Measurements from ENCODE around the gene JADE2. TPM values are rescaled to one million over a fixed set of nuclear protein-coding genes. Genes with fewer than 3 reads are reported as not detected.

JADE2 gene
- total and polyA plus RNA-seq, 5 donors, result 18.6 to 51.6 (median 46.9) TPM

DNA sequence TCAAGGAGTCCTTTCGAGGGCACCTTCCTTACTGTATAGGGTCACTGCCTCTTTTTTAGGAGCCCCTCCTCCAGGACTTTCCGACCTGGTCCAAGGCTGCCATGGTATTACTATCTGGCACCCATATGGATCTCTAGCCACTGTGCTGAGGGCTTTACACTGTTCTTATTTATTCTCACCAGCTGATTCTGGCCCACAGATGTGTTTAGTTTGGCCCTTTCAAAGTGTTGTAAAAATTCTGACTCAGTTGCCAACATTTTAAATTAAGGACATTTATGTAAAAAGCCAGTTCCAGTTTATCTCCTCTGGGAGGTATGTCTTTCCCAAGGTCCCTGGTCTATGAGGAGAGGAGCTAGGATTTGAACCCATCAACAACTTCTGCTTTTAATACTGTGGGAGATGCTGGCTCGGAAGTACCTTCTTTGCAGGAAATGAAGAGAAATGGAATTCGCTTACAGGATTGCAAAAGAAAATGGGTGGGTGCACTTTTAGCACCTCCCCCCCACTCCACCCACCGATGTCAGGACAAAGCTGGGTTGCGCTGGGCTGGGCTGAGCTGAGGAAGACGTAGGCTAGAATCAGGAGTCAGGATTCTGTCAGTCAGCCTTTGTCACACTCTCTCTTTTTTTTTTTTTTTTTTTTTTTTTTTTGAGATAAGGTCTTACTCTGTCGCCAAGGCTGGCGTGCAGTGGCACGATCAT, 7.8 kb downstream of the JADE2 start:
- Histone ChIP-seq H3K27ac (ENCODE audit: low read length) (no peak overlapping the region), H3K4me3 (ENCODE audit: low read length) (no peak overlapping the region), H3K4me1 (ENCODE audit: control insufficient read depth, insufficient read depth, low read length) (peaks cover 42% of the 10 kb centered on the region), H3K27me3 (ENCODE audit: control insufficient read depth, insufficient read depth) (no peaks in the 10 kb centered on the region), H3K9me3 (ENCODE audit: control insufficient read depth, low read length) (no peaks in the 10 kb centered on the region)
- DNase-seq (peak; percentile 89 to 95 (median 90)), ATAC-seq (peak; percentile 84 to 86)
- intact Hi-C loops (cut with DNase I), result loop anchor here in 1 of 4 donors (5.0 kb wide), 1 partner anchor 34 kb away; no protein-coding TSS in a partner anchor
- WGBS, result 48% methylated on average over 10 of the region's 10 CpGs

DNA sequence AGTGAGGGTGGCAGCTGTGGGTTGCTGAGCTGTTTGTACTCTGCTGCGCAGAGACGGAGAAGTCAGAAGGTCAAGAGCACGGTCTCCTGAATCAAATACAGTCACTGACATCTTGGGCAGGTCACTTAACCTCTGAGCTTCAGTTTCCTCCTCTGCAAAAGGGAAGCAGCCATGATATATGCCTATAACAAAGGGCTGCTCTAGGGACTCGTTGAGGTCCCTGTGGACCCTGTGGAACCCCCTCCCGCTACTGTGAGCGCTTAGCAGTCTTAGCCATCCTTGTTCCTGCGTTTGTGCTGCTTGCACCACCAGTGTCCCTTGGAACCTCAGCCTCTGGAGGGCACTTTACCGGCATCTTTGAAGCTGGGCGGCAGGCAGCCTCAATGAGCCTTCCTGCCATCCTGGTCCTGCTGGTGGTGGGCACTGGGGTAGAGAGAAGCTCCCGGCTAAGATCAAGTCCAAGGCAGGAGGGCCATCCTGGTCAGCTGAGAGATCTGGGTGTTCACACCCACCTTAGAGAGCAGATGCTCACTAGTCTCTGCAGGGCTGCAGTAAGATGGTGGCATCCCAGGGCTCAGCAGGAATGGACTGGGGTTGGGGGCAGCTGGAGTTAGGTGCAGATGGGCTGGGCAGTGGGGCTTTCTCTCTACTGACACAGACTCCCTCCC, 8.7 kb downstream of the JADE2 start:
- H3K27me3 ChIP-seq (ENCODE audit: control insufficient read depth, insufficient read depth), result no peaks in the 10 kb centered on the region
- 78% methylated on average over 10 of the region's 10 CpGs for WGBS
- H3K9me3 ChIP-seq (ENCODE audit: control insufficient read depth, low read length), result no peaks in the 10 kb centered on the region
- DNase-seq (peak in 1 of 3 donors; percentile 54), ATAC-seq (no peak)
- intact Hi-C loops (cut with DNase I), result loop anchor here in 1 of 4 donors (5.0 kb wide), 1 partner anchor 33 kb away; no protein-coding TSS in a partner anchor
- peaks cover 39% of the 10 kb centered on the region for H3K4me1 ChIP-seq (ENCODE audit: control insufficient read depth, insufficient read depth, low read length)
- no peak overlapping the region for H3K4me3 ChIP-seq (ENCODE audit: low read length)
- H3K27ac ChIP-seq (ENCODE audit: low read length), result no peak overlapping the region

DNA sequence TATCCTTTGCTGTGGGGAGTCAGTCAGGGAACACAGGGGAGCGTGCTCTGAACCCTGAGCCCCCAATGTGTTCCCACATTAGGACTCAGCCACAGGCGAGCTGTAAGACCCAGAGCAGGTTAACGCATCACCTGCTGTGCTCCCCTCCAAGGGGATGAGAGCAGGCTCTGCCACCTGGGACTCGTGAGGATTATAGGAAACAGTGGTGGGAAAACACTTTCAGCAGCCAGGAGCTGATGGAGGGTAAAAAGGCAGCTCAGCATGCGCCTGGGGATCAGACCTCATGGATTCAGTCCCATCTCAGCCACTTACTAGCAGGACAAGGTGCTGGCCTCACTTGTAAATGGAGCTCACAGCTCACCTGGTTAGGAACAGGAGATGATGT, 9.2 kb downstream of the JADE2 start:
- no peak overlapping the region for H3K27ac ChIP-seq (ENCODE audit: low read length)
- WGBS, result 95% methylated on average over 5 of the region's 5 CpGs
- intact Hi-C loops (cut with DNase I), result loop anchor here in 1 of 4 donors (5.0 kb wide), 1 partner anchor 33 kb away; no protein-coding TSS in a partner anchor

DNA sequence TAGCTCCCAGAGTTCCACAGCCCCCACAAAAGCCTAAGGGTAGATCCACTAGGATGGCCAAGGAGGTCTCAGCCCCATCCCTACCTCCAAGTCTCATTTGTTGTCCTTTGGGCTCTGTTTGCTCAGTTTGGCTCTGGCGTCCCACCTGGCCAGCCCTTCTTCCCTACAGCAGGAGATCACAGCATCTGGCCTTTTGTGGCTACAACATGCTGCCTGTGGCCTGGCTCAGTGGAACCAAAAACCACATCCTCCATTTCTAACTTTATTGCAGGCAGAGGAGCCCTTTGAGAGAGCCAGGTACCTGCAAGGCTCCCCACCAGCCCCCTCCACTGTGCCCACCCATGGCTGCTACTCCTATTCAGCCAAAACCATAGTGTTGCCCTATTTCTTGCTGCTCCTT, 11.4 kb downstream of the JADE2 start:
- intact Hi-C loops (cut with DNase I), result no loop called here

More for the DNA sequence above, 9.2 kb downstream of the JADE2 start:
- Histone ChIP-seq H3K4me1 (ENCODE audit: control insufficient read depth, insufficient read depth, low read length) (peaks cover 36% of the 10 kb centered on the region), H3K9me3 (ENCODE audit: control insufficient read depth, low read length) (no peaks in the 10 kb centered on the region), H3K4me3 (ENCODE audit: low read length) (no peak overlapping the region), H3K27me3 (ENCODE audit: control insufficient read depth, insufficient read depth) (no peaks in the 10 kb centered on the region)
- ATAC-seq (no peak), DNase-seq (no peak)

DNA sequence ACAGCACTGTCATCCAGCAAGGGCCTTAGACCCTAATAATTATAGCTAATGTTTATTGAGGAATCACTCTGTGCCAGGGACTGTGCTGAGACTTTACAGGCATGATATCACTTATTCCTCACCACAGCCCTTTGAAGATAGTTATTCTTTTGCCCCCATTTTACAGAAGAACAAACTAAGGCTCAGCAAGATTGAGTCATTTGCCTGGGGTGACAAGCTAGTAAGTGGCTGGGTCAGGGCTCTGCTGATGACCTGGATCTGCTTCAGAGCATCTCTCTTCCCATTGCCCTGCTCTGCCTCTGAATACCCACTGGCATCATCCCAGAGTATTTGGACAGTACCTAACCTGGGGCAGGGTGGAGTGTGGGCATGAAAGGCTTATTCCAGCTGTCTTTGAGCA, 11.8 kb downstream of the JADE2 start:
- intact Hi-C loops (cut with DNase I), result no loop called here
- H3K27me3 ChIP-seq (ENCODE audit: control insufficient read depth, insufficient read depth), result no peaks in the 10 kb centered on the region

More for the DNA sequence above, 11.4 kb downstream of the JADE2 start:
- H3K27me3 ChIP-seq (ENCODE audit: control insufficient read depth, insufficient read depth), result no peaks in the 10 kb centered on the region
- H3K9me3 ChIP-seq (ENCODE audit: control insufficient read depth, low read length), result no peaks in the 10 kb centered on the region
- no peak overlapping the region for H3K27ac ChIP-seq (ENCODE audit: low read length)
- H3K4me1 ChIP-seq (ENCODE audit: control insufficient read depth, insufficient read depth, low read length), result peaks cover 28% of the 10 kb centered on the region
- DNase-seq (no peak), ATAC-seq (no peak)
- no peak overlapping the region for H3K4me3 ChIP-seq (ENCODE audit: low read length)
- WGBS, result 83% methylated on average over 1 of the region's 1 CpG

DNA sequence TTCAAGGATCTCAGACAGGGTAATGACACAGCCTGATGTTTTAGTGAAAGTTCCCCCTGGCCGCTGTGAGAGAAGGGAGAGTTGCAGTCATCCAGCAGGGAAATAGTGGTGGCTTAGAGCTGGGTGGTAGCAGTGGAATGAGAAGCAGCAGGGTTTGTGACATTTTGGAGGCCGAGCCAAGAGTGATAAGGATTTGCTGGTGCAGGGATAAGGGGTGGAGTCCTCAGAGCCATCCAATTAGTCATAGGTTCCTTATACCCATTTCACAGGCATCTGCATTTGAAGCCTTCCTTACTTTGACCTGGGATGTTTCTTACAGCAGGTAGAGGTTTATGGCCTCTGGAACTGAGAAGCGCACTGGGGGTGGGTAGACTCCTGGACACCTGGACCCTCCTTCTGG, 12.8 kb downstream of the JADE2 start:
- DNase-seq (no peak), ATAC-seq (no peak)
- no peaks in the 10 kb centered on the region for H3K27me3 ChIP-seq (ENCODE audit: control insufficient read depth, insufficient read depth)
- no peak overlapping the region for H3K4me3 ChIP-seq (ENCODE audit: low read length)
- intact Hi-C loops (cut with DNase I), result no loop called here
- H3K9me3 ChIP-seq (ENCODE audit: control insufficient read depth, low read length), result no peaks in the 10 kb centered on the region
- 71% methylated on average over 3 of the region's 3 CpGs for WGBS
- peaks cover 18% of the 10 kb centered on the region for H3K4me1 ChIP-seq (ENCODE audit: control insufficient read depth, insufficient read depth, low read length)
- H3K27ac ChIP-seq (ENCODE audit: low read length), result no peak overlapping the region

More for the DNA sequence above, 11.8 kb downstream of the JADE2 start:
- Histone ChIP-seq H3K4me3 (ENCODE audit: low read length) (no peak overlapping the region), H3K4me1 (ENCODE audit: control insufficient read depth, insufficient read depth, low read length) (peaks cover 24% of the 10 kb centered on the region), H3K9me3 (ENCODE audit: control insufficient read depth, low read length) (no peaks in the 10 kb centered on the region), H3K27ac (ENCODE audit: low read length) (no peak overlapping the region)
- DNase-seq (peak in 1 of 3 donors; percentile 5), ATAC-seq (no peak)

DNA sequence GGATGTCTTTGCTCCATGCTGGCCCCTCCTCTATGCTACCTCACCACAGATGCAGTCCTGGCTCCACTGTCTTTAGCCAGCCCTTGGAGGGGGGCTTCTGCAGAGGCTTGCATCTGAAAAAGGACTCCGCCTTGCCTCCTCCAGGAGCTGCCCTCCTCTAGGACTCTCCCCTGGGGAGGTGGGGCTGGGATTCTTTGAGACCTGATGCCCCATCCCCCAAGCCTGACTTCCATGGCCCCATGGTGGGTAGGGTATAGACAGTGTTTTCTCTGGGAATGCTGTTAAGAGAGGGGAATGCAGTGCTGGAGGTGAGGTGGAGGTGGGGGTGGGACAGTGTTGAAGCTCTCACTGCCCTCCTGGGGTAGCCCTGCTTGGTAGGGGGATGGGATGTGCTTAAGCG, 14.3 kb downstream of the JADE2 start:
- no peak overlapping the region for H3K27ac ChIP-seq (ENCODE audit: low read length)
- H3K27me3 ChIP-seq (ENCODE audit: control insufficient read depth, insufficient read depth), result no peaks in the 10 kb centered on the region
- H3K9me3 ChIP-seq (ENCODE audit: control insufficient read depth, low read length), result no peaks in the 10 kb centered on the region
- 91% methylated on average over 2 of the region's 2 CpGs for WGBS
- intact Hi-C loops (cut with DNase I), result no loop called here
- H3K4me3 ChIP-seq (ENCODE audit: low read length), result no peak overlapping the region
- DNase-seq (peak in 1 of 3 donors; percentile 22), ATAC-seq (no peak)
- H3K4me1 ChIP-seq (ENCODE audit: control insufficient read depth, insufficient read depth, low read length), result peaks cover 20% of the 10 kb centered on the region

DNA sequence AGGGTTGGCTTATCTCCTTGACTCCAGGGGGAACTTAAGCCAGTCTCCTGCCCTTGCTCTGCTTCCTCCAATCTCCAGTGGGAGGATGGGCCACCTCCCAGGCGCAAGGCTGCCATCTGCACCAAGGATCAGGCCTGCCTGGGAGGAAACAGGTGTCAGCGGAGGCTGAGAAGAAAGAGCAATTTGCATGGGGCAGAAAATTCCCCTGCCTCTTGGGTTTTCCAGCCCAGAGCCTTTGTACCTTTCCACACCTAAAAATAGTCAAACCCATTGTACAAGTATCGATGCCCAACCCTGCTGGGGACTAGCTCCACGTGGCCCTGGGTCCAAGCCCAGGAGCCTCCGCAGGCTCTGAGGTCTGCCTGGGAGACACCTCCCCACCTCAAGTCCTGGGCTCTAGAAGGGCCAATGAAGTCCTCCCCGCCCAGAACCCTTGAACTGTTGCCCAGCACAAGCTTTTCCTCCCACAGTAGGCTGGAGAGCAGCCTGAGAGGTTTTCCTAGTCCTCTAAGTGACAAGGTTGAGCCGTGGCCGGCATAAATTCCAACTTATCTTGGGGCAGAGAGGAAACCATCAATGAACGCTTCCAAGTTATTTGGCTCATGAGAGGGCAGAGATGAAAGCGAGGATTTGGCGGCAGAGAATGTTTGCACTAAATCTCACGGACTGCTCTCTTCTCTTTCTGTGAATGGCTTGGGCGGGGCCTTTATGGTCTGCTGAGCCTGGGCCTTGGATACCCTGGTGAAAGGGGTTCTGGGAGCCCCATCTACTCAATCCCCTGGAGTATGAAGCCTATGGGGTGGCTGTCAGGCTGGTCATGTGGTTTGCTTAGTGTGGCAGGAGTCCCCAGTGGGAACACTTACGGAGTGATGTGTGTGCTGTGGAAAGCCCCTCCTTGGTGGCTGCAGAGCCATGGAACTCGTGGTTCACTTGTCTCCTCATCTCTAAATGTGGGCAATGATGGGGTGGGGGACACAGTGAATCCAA, 15.6 kb downstream of the JADE2 start:
- H3K4me1 ChIP-seq (ENCODE audit: control insufficient read depth, insufficient read depth, low read length), result peaks cover 21% of the 10 kb centered on the region
- DNase-seq, result no peak
- H3K4me3 ChIP-seq (ENCODE audit: low read length), result no peak overlapping the region
- H3K27me3 ChIP-seq (ENCODE audit: control insufficient read depth, insufficient read depth), result no peaks in the 10 kb centered on the region
- no peaks in the 10 kb centered on the region for H3K9me3 ChIP-seq (ENCODE audit: control insufficient read depth, low read length)
- H3K27ac ChIP-seq (ENCODE audit: low read length), result no peak overlapping the region
- intact Hi-C loops (cut with DNase I), result no loop called here
- 78% methylated on average over 15 of the region's 15 CpGs for WGBS
- ATAC-seq, result no peak

DNA sequence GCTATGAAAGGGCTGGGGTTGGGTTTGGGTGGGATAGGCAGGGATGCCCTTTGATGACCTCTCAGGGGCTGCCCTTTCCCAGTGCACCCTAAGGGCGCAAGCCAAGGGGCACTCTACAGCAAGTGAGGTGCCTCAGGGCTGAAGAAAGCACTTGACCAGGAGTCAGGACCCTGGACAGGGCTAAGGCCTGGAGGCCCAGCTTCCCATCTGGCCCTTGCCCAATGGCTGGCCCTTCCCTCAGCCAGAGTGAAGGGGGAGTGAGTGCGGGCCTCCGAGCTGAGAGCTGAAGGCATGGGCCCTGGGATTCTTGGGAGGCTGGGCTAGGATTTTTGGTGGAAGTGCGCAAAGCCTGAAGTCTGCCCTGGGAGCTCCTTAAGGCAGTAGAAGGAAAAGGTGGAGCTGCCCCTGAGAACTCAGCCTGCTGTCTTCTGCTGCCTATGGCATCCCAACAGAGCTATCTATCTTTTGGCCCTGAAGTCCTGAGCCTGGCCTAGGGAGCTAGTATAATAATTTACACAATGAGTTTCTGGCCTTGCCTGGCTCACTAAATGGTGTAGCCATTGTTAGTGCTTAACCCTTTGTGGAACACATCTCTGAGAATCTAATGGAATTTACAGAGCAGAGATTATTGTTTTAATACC, 16.4 kb downstream of the JADE2 start:
- no peak overlapping the region for H3K27ac ChIP-seq (ENCODE audit: low read length)
- no peaks in the 10 kb centered on the region for H3K9me3 ChIP-seq (ENCODE audit: control insufficient read depth, low read length)
- WGBS, result 53% methylated on average over 4 of the region's 4 CpGs
- H3K4me1 ChIP-seq (ENCODE audit: control insufficient read depth, insufficient read depth, low read length), result peaks cover 21% of the 10 kb centered on the region
- peak; percentile 79 to 90 (median 88) for DNase-seq
- intact Hi-C loops (cut with DNase I), result no loop called here
- no peaks in the 10 kb centered on the region for H3K27me3 ChIP-seq (ENCODE audit: control insufficient read depth, insufficient read depth)
- peak; percentile 60 to 73 for ATAC-seq
- no peak overlapping the region for H3K4me3 ChIP-seq (ENCODE audit: low read length)

DNA sequence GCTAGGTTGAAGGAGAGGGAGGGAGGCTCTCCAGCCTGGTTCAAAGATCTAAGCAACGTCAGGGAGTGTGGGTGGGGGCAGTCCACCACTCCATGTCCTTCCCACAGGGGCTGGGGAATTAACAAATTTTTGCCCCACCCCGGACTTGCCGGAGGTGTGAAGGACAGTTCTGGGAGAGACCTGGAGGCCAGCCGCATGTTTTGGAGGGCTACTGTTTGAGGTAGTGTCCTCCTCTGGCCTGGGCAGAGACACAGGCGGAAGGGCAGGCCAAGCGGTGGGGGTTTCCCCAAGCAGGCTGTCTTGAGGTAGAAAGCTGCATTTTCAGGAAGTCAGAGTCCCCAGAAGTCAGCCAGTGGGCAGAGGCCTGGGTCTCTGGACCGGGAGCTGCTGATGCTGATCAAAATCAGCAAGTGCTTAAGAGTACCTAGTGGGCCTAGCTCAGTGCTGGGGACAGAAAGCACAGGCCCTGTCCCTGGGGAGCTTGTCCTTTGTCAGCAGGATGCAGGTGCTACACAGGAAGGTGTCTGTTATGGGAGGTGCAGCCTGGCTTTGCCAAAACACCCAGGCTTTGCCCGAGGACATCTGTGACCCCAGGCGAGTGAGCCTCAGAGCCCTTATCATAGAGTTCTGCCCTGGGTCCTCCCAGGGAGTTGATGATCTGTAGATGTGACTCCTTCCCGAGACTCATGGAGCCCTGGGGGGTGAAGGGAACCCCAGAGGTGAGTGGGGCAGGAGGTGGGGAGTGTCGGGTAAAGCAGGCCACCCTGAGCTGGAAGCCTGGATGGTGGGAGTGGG, 18.5 kb downstream of the JADE2 start:
- ATAC-seq (no peak), DNase-seq (peak in 1 of 3 donors; percentile 35)
- peaks cover 35% of the 10 kb centered on the region for H3K4me1 ChIP-seq (ENCODE audit: control insufficient read depth, insufficient read depth, low read length)
- intact Hi-C loops (cut with DNase I), result no loop called here
- H3K27ac ChIP-seq (ENCODE audit: low read length), result peak overlapping the region; percentile 12
- WGBS, result 59% methylated on average over 11 of the region's 11 CpGs
- no peak overlapping the region for H3K4me3 ChIP-seq (ENCODE audit: low read length)
- H3K9me3 ChIP-seq (ENCODE audit: control insufficient read depth, low read length), result no peaks in the 10 kb centered on the region
- H3K27me3 ChIP-seq (ENCODE audit: control insufficient read depth, insufficient read depth), result no peaks in the 10 kb centered on the region

All from right cardiac atrium (tissue), 5 donors.